ENCODE measurements around the gene PHACTR3.

- no peak for TF ChIP-seq POLR2A (IDR thresholded peaks at IDR 0.05; ENCODE audit: control extremely low read depth in 1 of 2, low read depth in 2 of 2, low read length in 2 of 2)
- no peak for TF ChIP-seq RFX5 (IDR thresholded peaks at IDR 0.05; ENCODE audit: borderline replicate concordance, low read depth, low read length)
- TF ChIP-seq ZNF274 (IDR thresholded peaks at IDR 0.05; ENCODE audit: borderline replicate concordance, extremely low read depth, low read length): no peak
- no peak for TF ChIP-seq POLR2AphosphoS5 (IDR thresholded peaks at IDR 0.05; ENCODE audit: low read depth, low read length)
- TF ChIP-seq EZH2 (IDR thresholded peaks at IDR 0.05; ENCODE audit: low read depth, low read length, severe bottlenecking): no peak
- no peak for TF ChIP-seq EP300 (IDR thresholded peaks at IDR 0.05; ENCODE audit: borderline replicate concordance in 1 of 2, low read depth in 2 of 2, low read length in 2 of 2)
- TF ChIP-seq, protein P1, sequence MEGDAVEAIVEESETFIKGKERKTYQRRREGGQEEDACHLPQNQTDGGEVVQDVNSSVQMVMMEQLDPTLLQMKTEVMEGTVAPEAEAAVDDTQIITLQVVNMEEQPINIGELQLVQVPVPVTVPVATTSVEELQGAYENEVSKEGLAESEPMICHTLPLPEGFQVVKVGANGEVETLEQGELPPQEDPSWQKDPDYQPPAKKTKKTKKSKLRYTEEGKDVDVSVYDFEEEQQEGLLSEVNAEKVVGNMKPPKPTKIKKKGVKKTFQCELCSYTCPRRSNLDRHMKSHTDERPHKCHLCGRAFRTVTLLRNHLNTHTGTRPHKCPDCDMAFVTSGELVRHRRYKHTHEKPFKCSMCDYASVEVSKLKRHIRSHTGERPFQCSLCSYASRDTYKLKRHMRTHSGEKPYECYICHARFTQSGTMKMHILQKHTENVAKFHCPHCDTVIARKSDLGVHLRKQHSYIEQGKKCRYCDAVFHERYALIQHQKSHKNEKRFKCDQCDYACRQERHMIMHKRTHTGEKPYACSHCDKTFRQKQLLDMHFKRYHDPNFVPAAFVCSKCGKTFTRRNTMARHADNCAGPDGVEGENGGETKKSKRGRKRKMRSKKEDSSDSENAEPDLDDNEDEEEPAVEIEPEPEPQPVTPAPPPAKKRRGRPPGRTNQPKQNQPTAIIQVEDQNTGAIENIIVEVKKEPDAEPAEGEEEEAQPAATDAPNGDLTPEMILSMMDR (IDR thresholded peaks at IDR 0.05; ENCODE audit: control extremely low read depth in 1 of 3, insufficient read depth in 1 of 3, low read depth in 1 of 3, low read length in 3 of 3): no peak
- no peak for TF ChIP-seq SRF (IDR thresholded peaks at IDR 0.05; ENCODE audit: low read depth, low read length)
- no peak for TF ChIP-seq PHF8 (conservative IDR thresholded peaks at IDR 0.05; ENCODE audit: low read depth, low read length)
- TF ChIP-seq SAP30 (IDR thresholded peaks at IDR 0.05; ENCODE audit: insufficient read depth, insufficient replicate concordance, low read length): no peak
- no peak for TF ChIP-seq RAD21 (IDR thresholded peaks at IDR 0.05 in 1 of 2, conservative IDR thresholded peaks at IDR 0.05 in 1 of 2; ENCODE audit: low read depth in 2 of 2, low read length in 2 of 2)
Observed at GRCh38 chr20:59627298-59627697, 23.0 kb downstream of the PHACTR3 start.
